ENCODE results near the gene OR2D2. TPM values are rescaled to one million over a fixed set of nuclear protein-coding genes. Genes with fewer than 3 reads are reported as not detected.
"Not testable (repeated sequence)": the region's sequence is repeated elsewhere in the genome, so short reads cannot be mapped to it uniquely, and the experiment has no call there.

Gene OR2D2
- total and polyA plus RNA-seq, 9 donors, result not detected

- H3K4me3 ChIP-seq (ENCODE audit: low read length), result no peak within 1 kb of the TSS
- H3K27ac ChIP-seq (ENCODE audit: low read length), result no peak within 1 kb of the TSS
- no peaks in the 10 kb centered on the region for H3K4me1 ChIP-seq (ENCODE audit: control insufficient read depth, insufficient read depth, low read length)
- no peaks in the 10 kb centered on the region for H3K9me3 ChIP-seq (replicated peaks; ENCODE audit: control insufficient read depth, low read depth, low read length)
- no peak for DNase-seq
- H3K36me3 ChIP-seq (ENCODE audit: control insufficient read depth, insufficient read depth, low read length), result no peaks in the 10 kb centered on the region
- no CpG with 5 or more reads among the region's 1 CpG for WGBS (ENCODE audit: insufficient coverage)
- no peaks in the 10 kb centered on the region for H3K27me3 ChIP-seq (ENCODE audit: control insufficient read depth, insufficient read depth, low read length)
These were observed 28.4 kb upstream of the OR2D2 start, which contains the start of gene OR2D3 for GRCh38 chr11:6920702-6921101. Gene OR2D3 (plus strand): TSS chr11:6921002. CDS start chr11:6921002, 0 bp downstream.

GRCh38 chr11:6919698-6920097 is 27.4 kb upstream of the OR2D2 start:
- no peaks in the 10 kb centered on the region for H3K4me1 ChIP-seq (ENCODE audit: control insufficient read depth, insufficient read depth, low read length)
- 0% methylated on average over 1 of the region's 2 CpGs for WGBS (ENCODE audit: insufficient coverage)
- DNase-seq, result no peak
- no peaks in the 10 kb centered on the region for H3K27me3 ChIP-seq (ENCODE audit: control insufficient read depth, insufficient read depth, low read length)
- H3K4me3 ChIP-seq (ENCODE audit: low read length), result no peak overlapping the region
- no peak overlapping the region for H3K27ac ChIP-seq (ENCODE audit: low read length)
- no peaks in the 10 kb centered on the region for H3K9me3 ChIP-seq (replicated peaks; ENCODE audit: control insufficient read depth, low read depth, low read length)
- H3K36me3 ChIP-seq (ENCODE audit: control insufficient read depth, insufficient read depth, low read length), result no peaks in the 10 kb centered on the region

DNA sequence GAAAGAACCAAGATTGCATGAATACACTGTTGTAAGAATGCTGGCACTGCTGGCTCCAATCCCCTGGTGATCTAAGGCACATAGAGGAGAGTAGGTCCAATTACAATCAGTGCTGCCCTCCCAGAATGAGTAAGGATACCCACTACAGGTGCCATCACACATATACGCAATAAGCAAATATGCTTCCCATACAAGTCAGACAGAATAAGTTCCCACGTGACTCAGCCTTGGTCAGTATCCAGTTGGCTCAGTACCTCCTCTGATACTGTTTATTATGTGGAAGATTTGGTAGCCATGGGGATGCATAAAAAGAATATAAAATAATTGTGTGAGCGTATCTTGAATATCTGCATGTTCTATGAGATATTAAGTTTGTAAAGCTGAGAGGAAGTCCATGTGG is 19.6 kb upstream of the OR2D2 start:
- H3K4me3 ChIP-seq (ENCODE audit: low read length), result no peak overlapping the region
- no peaks in the 10 kb centered on the region for H3K27me3 ChIP-seq (ENCODE audit: control insufficient read depth, insufficient read depth, low read length)
- peak; percentile 18 for DNase-seq
- no peaks in the 10 kb centered on the region for H3K36me3 ChIP-seq (ENCODE audit: control insufficient read depth, insufficient read depth, low read length)
- no peaks in the 10 kb centered on the region for H3K9me3 ChIP-seq (replicated peaks; ENCODE audit: control insufficient read depth, low read depth, low read length)
- H3K27ac ChIP-seq (ENCODE audit: low read length), result no peak overlapping the region
- 60% methylated on average over 1 of the region's 3 CpGs for WGBS (ENCODE audit: insufficient coverage)
- H3K4me1 ChIP-seq (ENCODE audit: control insufficient read depth, insufficient read depth, low read length), result no peaks in the 10 kb centered on the region

DNA sequence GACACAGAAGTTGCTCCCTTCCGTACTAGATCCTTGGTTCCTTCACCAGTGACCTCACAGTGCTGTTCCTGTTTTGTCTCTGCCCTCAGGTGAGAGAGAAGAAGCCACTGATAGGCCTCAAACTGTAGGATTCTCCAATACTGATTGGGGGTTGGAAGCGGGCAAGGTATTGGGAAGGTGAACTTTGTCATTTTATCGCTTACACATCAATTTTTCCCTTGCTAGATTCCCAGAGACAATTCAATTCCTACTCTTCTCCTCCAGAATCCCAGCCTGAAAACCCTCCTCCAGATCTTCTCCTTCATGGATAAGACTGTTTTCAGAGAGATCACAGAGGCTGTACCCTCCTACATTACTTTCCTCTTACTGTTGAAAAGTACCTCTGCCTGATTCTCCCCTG is 19.1 kb upstream of the OR2D2 start:
- H3K4me3 ChIP-seq (ENCODE audit: low read length), result no peak overlapping the region
- H3K9me3 ChIP-seq (replicated peaks; ENCODE audit: control insufficient read depth, low read depth, low read length), result no peaks in the 10 kb centered on the region
- 80% methylated on average over 1 of the region's 3 CpGs for WGBS (ENCODE audit: insufficient coverage)
- H3K4me1 ChIP-seq (ENCODE audit: control insufficient read depth, insufficient read depth, low read length), result no peaks in the 10 kb centered on the region
- H3K27me3 ChIP-seq (ENCODE audit: control insufficient read depth, insufficient read depth, low read length), result no peaks in the 10 kb centered on the region
- no peak overlapping the region for H3K27ac ChIP-seq (ENCODE audit: low read length)
- no peaks in the 10 kb centered on the region for H3K36me3 ChIP-seq (ENCODE audit: control insufficient read depth, insufficient read depth, low read length)
- DNase-seq, result no peak

GRCh38 chr11:6904804-6905203 is 12.5 kb upstream of the OR2D2 start:
- not testable (repeated sequence) for H3K4me1 ChIP-seq (ENCODE audit: control insufficient read depth, insufficient read depth, low read length); H3K9me3 ChIP-seq (replicated peaks; ENCODE audit: control insufficient read depth, low read depth, low read length); H3K27ac ChIP-seq (ENCODE audit: low read length); H3K4me3 ChIP-seq (ENCODE audit: low read length); H3K36me3 ChIP-seq (ENCODE audit: control insufficient read depth, insufficient read depth, low read length); DNase-seq; H3K27me3 ChIP-seq (ENCODE audit: control insufficient read depth, insufficient read depth, low read length)
- 89% methylated on average over 12 of the region's 13 CpGs for WGBS (ENCODE audit: insufficient coverage)

- no peak for DNase-seq
- Histone ChIP-seq H3K36me3 (ENCODE audit: control insufficient read depth, insufficient read depth, low read length) (no peaks in the 10 kb centered on the region), H3K9me3 (replicated peaks; ENCODE audit: control insufficient read depth, low read depth, low read length) (no peaks in the 10 kb centered on the region), H3K4me3 (ENCODE audit: low read length) (no peak overlapping the region), H3K27ac (ENCODE audit: low read length) (no peak overlapping the region), H3K4me1 (ENCODE audit: control insufficient read depth, insufficient read depth, low read length) (no peaks in the 10 kb centered on the region), H3K27me3 (ENCODE audit: control insufficient read depth, insufficient read depth, low read length) (no peaks in the 10 kb centered on the region)
- no CpG with 5 or more reads among the region's 2 CpGs for WGBS (ENCODE audit: insufficient coverage)
These were observed 8.2 kb upstream of the OR2D2 start for GRCh38 chr11:6900327-6900999.

- WGBS (ENCODE audit: insufficient coverage), result no CpG with 5 or more reads among the region's 1 CpG
- H3K36me3 ChIP-seq (ENCODE audit: control insufficient read depth, insufficient read depth, low read length), result no peaks in the 10 kb centered on the region
These were observed 6.6 kb upstream of the OR2D2 start for GRCh38 chr11:6898911-6899310.

GRCh38 chr11:6895010-6895409 is 2.7 kb upstream of the OR2D2 start:
- DNase-seq, result no peak

More at GRCh38 chr11:6898911-6899310, 6.6 kb upstream of the OR2D2 start:
- Histone ChIP-seq H3K4me1 (ENCODE audit: control insufficient read depth, insufficient read depth, low read length) (no peaks in the 10 kb centered on the region), H3K9me3 (replicated peaks; ENCODE audit: control insufficient read depth, low read depth, low read length) (no peaks in the 10 kb centered on the region), H3K27me3 (ENCODE audit: control insufficient read depth, insufficient read depth, low read length) (no peaks in the 10 kb centered on the region), H3K27ac (ENCODE audit: low read length) (no peak overlapping the region), H3K4me3 (ENCODE audit: low read length) (no peak overlapping the region)
- DNase-seq, result no peak

DNA sequence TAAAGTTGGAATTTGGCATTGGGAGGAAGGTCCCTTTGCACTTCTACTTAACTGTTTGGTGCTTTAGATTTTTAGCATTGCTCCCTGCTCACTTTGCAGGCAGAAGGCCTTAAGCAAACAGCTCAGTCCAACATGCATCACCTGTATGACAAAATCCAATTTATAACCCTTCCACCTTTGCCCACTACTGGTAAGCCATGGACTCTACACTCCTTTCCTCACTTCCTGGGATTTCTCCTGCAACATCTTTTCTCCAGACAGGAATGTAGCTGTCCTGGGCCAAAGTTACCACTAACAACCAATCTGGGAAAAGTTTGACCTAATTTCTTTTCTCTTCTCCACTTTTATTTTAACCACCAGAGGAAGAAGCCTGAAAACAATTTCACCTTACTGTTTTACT is 1.8 kb upstream of the OR2D2 start:
- Histone ChIP-seq H3K4me3 (ENCODE audit: low read length) (no peak overlapping the region), H3K27me3 (ENCODE audit: control insufficient read depth, insufficient read depth, low read length) (no peaks in the 10 kb centered on the region), H3K27ac (ENCODE audit: low read length) (no peak overlapping the region), H3K36me3 (ENCODE audit: control insufficient read depth, insufficient read depth, low read length) (no peaks in the 10 kb centered on the region), H3K4me1 (ENCODE audit: control insufficient read depth, insufficient read depth, low read length) (no peaks in the 10 kb centered on the region), H3K9me3 (replicated peaks; ENCODE audit: control insufficient read depth, low read depth, low read length) (no peaks in the 10 kb centered on the region)
- no peak for DNase-seq

More at GRCh38 chr11:6895010-6895409, 2.7 kb upstream of the OR2D2 start:
- Histone ChIP-seq H3K27me3 (ENCODE audit: control insufficient read depth, insufficient read depth, low read length) (no peaks in the 10 kb centered on the region), H3K4me3 (ENCODE audit: low read length) (no peak overlapping the region), H3K4me1 (ENCODE audit: control insufficient read depth, insufficient read depth, low read length) (no peaks in the 10 kb centered on the region), H3K9me3 (replicated peaks; ENCODE audit: control insufficient read depth, low read depth, low read length) (no peaks in the 10 kb centered on the region), H3K27ac (ENCODE audit: low read length) (no peak overlapping the region), H3K36me3 (ENCODE audit: control insufficient read depth, insufficient read depth, low read length) (no peaks in the 10 kb centered on the region)

GRCh38 chr11:6889835-6890234 is 2.5 kb downstream of the OR2D2 start:
- Histone ChIP-seq H3K36me3 (ENCODE audit: control insufficient read depth, insufficient read depth, low read length) (no peaks in the 10 kb centered on the region), H3K27ac (ENCODE audit: low read length) (no peak overlapping the region), H3K4me1 (ENCODE audit: control insufficient read depth, insufficient read depth, low read length) (no peaks in the 10 kb centered on the region), H3K4me3 (ENCODE audit: low read length) (no peak overlapping the region), H3K27me3 (ENCODE audit: control insufficient read depth, insufficient read depth, low read length) (no peaks in the 10 kb centered on the region), H3K9me3 (replicated peaks; ENCODE audit: control insufficient read depth, low read depth, low read length) (no peaks in the 10 kb centered on the region)
- no CpG with 5 or more reads among the region's 1 CpG for WGBS (ENCODE audit: insufficient coverage)
- no peak for DNase-seq

- Histone ChIP-seq H3K27me3 (ENCODE audit: control insufficient read depth, insufficient read depth, low read length) (no peaks in the 10 kb centered on the region), H3K4me3 (ENCODE audit: low read length) (no peak overlapping the region), H3K36me3 (ENCODE audit: control insufficient read depth, insufficient read depth, low read length) (no peaks in the 10 kb centered on the region), H3K4me1 (ENCODE audit: control insufficient read depth, insufficient read depth, low read length) (no peaks in the 10 kb centered on the region), H3K9me3 (replicated peaks; ENCODE audit: control insufficient read depth, low read depth, low read length) (no peaks in the 10 kb centered on the region), H3K27ac (ENCODE audit: low read length) (no peak overlapping the region)
- WGBS (ENCODE audit: insufficient coverage), result no CpG with 5 or more reads among the region's 4 CpGs
- no peak for DNase-seq
These were observed 3.5 kb downstream of the OR2D2 start for GRCh38 chr11:6888830-6889229.
